PC-9 (cell line): ENCODE measurements around the gene TRIM26. TPM values are rescaled to one million over a fixed set of nuclear protein-coding genes. Genes with fewer than 3 reads are reported as not detected.

Experiments used
- BruUV-seq: library from RNA; stranded (reverse); fragments of 400-500 nt; replicated peaks from 2 replicates; lab custom pipeline; 2021; lab: Mats Ljungman, UMichigan
- CTCF ChIA-PET: fragments of 300-600 bp; sonication (Branson Sonifier 250); formaldehyde crosslinking; loops from one replicate; lab custom pipeline; 2022; ENCODE audit warnings: antibody characterized with exemption; lab: Charles Lee
- POLR2A ChIA-PET: fragments of 300-600 bp; sonication (Branson Sonifier 250); formaldehyde crosslinking; loops from one replicate; lab custom pipeline; 2022; ENCODE audit warnings: antibody characterized with exemption; ENCODE audit not compliant: unreplicated experiment; lab: Charles Lee
- DNase-seq, 2 experiments: peaks; one replicate each; pipeline versions ENCODE4 v3.0.0 to v3.0.0-alpha.2; 2015 to 2022; ENCODE audit warnings: mixed read lengths in 1 of 2
- H2AFZ ChIP-seq: fragments of 200-600 bp; sonication (generic); 2 replicates; pipeline ENCODE4 v1.8.1; 2017; ENCODE audit warnings: antibody characterized with exemption
- H3F3A ChIP-seq: fragments of 200-600 bp; sonication (generic); 2 replicates; pipeline ENCODE4 v1.8.1; 2017; ENCODE audit warnings: antibody characterized with exemption, mild to moderate bottlenecking, low read depth; ENCODE audit not compliant: insufficient read depth
- H3K27ac ChIP-seq: fragments of 200-600 bp; sonication (generic); 2 replicates; pipeline ENCODE4 v1.6.1; 2016; ENCODE audit warnings: mixed run types
- H3K27me3 ChIP-seq: fragments of 200-600 bp; sonication (generic); 2 replicates; pipeline ENCODE4 v1.6.1; 2016; ENCODE audit warnings: low read depth, mixed run types; ENCODE audit not compliant: insufficient read depth
- H3K36me3 ChIP-seq: fragments of 200-600 bp; sonication (generic); 2 replicates; pipeline ENCODE4 v1.6.1; 2016; ENCODE audit warnings: low read depth, mixed run types
- H3K4me1 ChIP-seq: fragments of 200-600 bp; sonication (generic); replicated peaks from 2 replicates; pipeline ENCODE4 v1.6.1; 2016; ENCODE audit warnings: mixed run types; ENCODE audit not compliant: insufficient read depth
- H3K4me2 ChIP-seq: fragments of 200-600 bp; sonication (generic); 2 replicates; pipeline ENCODE4 v1.6.1; 2017; ENCODE audit warnings: mixed run types
- H3K4me3 ChIP-seq: fragments of 200-600 bp; sonication (generic); 2 replicates; pipeline ENCODE4 v1.6.1; 2016; ENCODE audit warnings: mixed run types
- H3K79me2 ChIP-seq: fragments of 200-600 bp; sonication (generic); 2 replicates; pipeline ENCODE4 v1.6.1; 2017; ENCODE audit warnings: low read depth, mixed run types
- H3K9me2 ChIP-seq: fragments of 200-600 bp; sonication (generic); 2 replicates; pipeline ENCODE4 v1.8.1; 2017; ENCODE audit warnings: mild to moderate bottlenecking; ENCODE audit not compliant: insufficient read depth
- H3K9me3 ChIP-seq: fragments of 200-600 bp; sonication (generic); 2 replicates; pipeline ENCODE4 v1.8.1; 2016; ENCODE audit warnings: low read depth; ENCODE audit not compliant: insufficient read depth
- H4K20me1 ChIP-seq: fragments of 200-600 bp; sonication (generic); 2 replicates; pipeline ENCODE4 v1.8.1; 2017; ENCODE audit not compliant: insufficient read depth
- CTCF ChIP-seq: fragments of 200-600 bp; sonication (generic); conservative IDR thresholded peaks from 2 replicates; pipeline ENCODE4 v1.6.1; 2017; ENCODE audit warnings: mixed run types, antibody characterized with exemption, mild to moderate bottlenecking, moderate library complexity
- EZH2 ChIP-seq: fragments of 200-600 bp; sonication (generic); IDR thresholded peaks from 2 replicates; pipeline ENCODE4 v1.8.0; 2017; ENCODE audit warnings: antibody characterized with exemption, low read depth
- intact Hi-C: fragments of 100-400 bp; cut with micrococcal nuclease; formaldehyde crosslinking; loops from one replicate; pipeline ENCODE4 v1.10.0; 2022; ENCODE audit not compliant: unreplicated experiment
- total RNA-seq: library from RNA; stranded (reverse); gene quantifications from 2 replicates; pipeline ENCODE4 v1.2.3, GENCODE V29; 2021

The TRIM26 gene
- total RNA-seq, 1 experiment from 2014 or later, result 53.9 TPM

- peaks cover 14% of the 10 kb centered on the region for H3F3A ChIP-seq
Measured at GRCh38 chr6:30213957-30214656, 901 bp upstream of the TRIM26 start.

GRCh38 chr6:30213667-30213956 lies 406 bp upstream of the TRIM26 start:
- H3K27ac ChIP-seq, result peak overlapping the region; percentile 83
- peak overlapping the region; percentile 95 for H3K4me3 ChIP-seq
- 0 out of 2 replicates have a peak, but pooled peaks cover 4% of the 10 kb centered on the region for H3K36me3 ChIP-seq
- DNase-seq, result no peak
- ChIA-PET CTCF (interaction anchor here (0.5 kb wide), 1 partner anchor 384 kb away, joined by 9 read pairs; no protein-coding TSS in a partner anchor), POLR2A (interaction anchor here (0.5 to 0.8 kb wide), 5 partner anchors 150 to 945 kb away, joined by 3 to 23 read pairs (median 6); partner anchors contain the start of gene TCF19)
- H3K79me2 ChIP-seq, result peaks cover 40% of the 10 kb centered on the region
- BruUV-seq, result no TSS peak
- H2AFZ ChIP-seq, result peak overlapping the region; percentile 95
- no peaks in the 10 kb centered on the region for H3K9me3 ChIP-seq
- peaks cover 22% of the 10 kb centered on the region for H3K4me1 ChIP-seq
- peaks cover 14% of the 10 kb centered on the region for H3F3A ChIP-seq
- peaks cover 23% of the 10 kb centered on the region for H4K20me1 ChIP-seq
- TF ChIP-seq EZH2, result no peak
- no peak for TF ChIP-seq CTCF
- no peaks in the 10 kb centered on the region for H3K9me2 ChIP-seq
- peak overlapping the region; percentile 84 for H3K4me2 ChIP-seq
- intact Hi-C loops, result loop anchor here (2.0 to 5.0 kb wide), 2 partner anchors 111 to 114 kb away; partner anchors contain the start of gene TRIM39
- no peaks in the 10 kb centered on the region for H3K27me3 ChIP-seq

More at GRCh38 chr6:30213957-30214656, 901 bp upstream of the TRIM26 start:
- POLR2A ChIA-PET, result interaction anchor here (0.6 kb wide), 3 partner anchors 377 to 925 kb away, joined by 3 to 23 read pairs (median 8); no protein-coding TSS in a partner anchor
- CTCF ChIA-PET, result interaction anchor here (0.5 to 0.6 kb wide), 2 partner anchors 81 to 384 kb away, joined by 9 to 15 read pairs; no protein-coding TSS in a partner anchor
- H3K9me2 ChIP-seq, result no peaks in the 10 kb centered on the region
- peaks cover 21% of the 10 kb centered on the region for H4K20me1 ChIP-seq
- intact Hi-C loops, result loop anchor here (2.0 to 5.0 kb wide), 2 partner anchors 111 to 113 kb away; partner anchors contain the start of gene TRIM39
- peak overlapping the region; percentile 95 for H3K4me3 ChIP-seq
- H3K79me2 ChIP-seq, result peaks cover 35% of the 10 kb centered on the region
- peak overlapping the region; percentile 95 for H2AFZ ChIP-seq
- TF ChIP-seq CTCF, result no peak
- no peak for TF ChIP-seq EZH2
- H3K4me1 ChIP-seq, result peaks cover 22% of the 10 kb centered on the region
- 0 out of 2 replicates have a peak, but pooled peaks cover 4% of the 10 kb centered on the region for H3K36me3 ChIP-seq
- peak overlapping the region; percentile 83 for H3K27ac ChIP-seq
- no peaks in the 10 kb centered on the region for H3K27me3 ChIP-seq
- peak overlapping the region; percentile 84 for H3K4me2 ChIP-seq
- H3K9me3 ChIP-seq, result no peaks in the 10 kb centered on the region
- DNase-seq, result peak; percentile 57 to 77
- no TSS peak for BruUV-seq

GRCh38 chr6:30211899-30212298 lies 1.3 kb downstream of the TRIM26 start:
- H3K4me3 ChIP-seq, result peak overlapping the region; percentile 95
- intact Hi-C loops, result loop anchor here (2.0 to 5.0 kb wide), 2 partner anchors 109 to 115 kb away; partner anchors contain the start of gene TRIM39
- peaks cover 31% of the 10 kb centered on the region for H3F3A ChIP-seq
- H3K9me3 ChIP-seq, result no peaks in the 10 kb centered on the region
- ChIA-PET POLR2A (interaction anchor here (0.5 kb wide), 1 partner anchor 133 kb away, joined by 3 read pairs; no protein-coding TSS in a partner anchor), CTCF (no interaction called here)
- peak overlapping the region; percentile 97 for H3K4me2 ChIP-seq
- no peak for TF ChIP-seq CTCF
- no peak for TF ChIP-seq EZH2
- peaks cover 39% of the 10 kb centered on the region for H3K4me1 ChIP-seq
- no peaks in the 10 kb centered on the region for H3K27me3 ChIP-seq
- peaks cover 33% of the 10 kb centered on the region for H4K20me1 ChIP-seq
- no peak overlapping the region for H3K27ac ChIP-seq
- H3K36me3 ChIP-seq, result 0 out of 2 replicates have a peak, but pooled peaks cover 4% of the 10 kb centered on the region
- H3K79me2 ChIP-seq, result peaks cover 55% of the 10 kb centered on the region
- no peaks in the 10 kb centered on the region for H3K9me2 ChIP-seq
- H2AFZ ChIP-seq, result no peak overlapping the region
- no peak for DNase-seq
- no TSS peak for BruUV-seq
